Peyer's patch (tissue), 4 donors: ENCODE measurements around the gene CSPG4. TPM values are rescaled to one million over a fixed set of nuclear protein-coding genes. Genes with fewer than 3 reads are reported as not detected.
"Not testable (repeated sequence)": the region's sequence is repeated elsewhere in the genome, so short reads cannot be mapped to it uniquely, and the experiment has no call there.

Experiments used
- DNase-seq, 3 donors: peaks; one replicate each; pipeline ENCODE4 v3.0.0-alpha.2; 2017 to 2019
- H3K27ac ChIP-seq, 4 donors: fragments of 200-600 bp; sonication (generic); one replicate each; pipeline ENCODE4 v1.5.1; 2016 to 2019
- H3K27me3 ChIP-seq, 2 donors: fragments of 200-600 bp; sonication (generic); one replicate each; pipeline ENCODE4 v1.5.1; 2019
- H3K36me3 ChIP-seq, 3 donors: fragments of 200-600 bp; sonication (generic); one replicate each; pipeline ENCODE4 v1.5.1; 2016 to 2019
- H3K4me1 ChIP-seq, 4 donors: fragments of 200-600 bp; sonication (generic); one replicate each; pipeline ENCODE4 v1.5.1; 2016 to 2019
- H3K4me3 ChIP-seq, 4 donors: fragments of 200-600 bp; sonication (generic); 1 replicate in 3 of 4; 2 replicates in 1 of 4; pipeline ENCODE4 v1.5.1; 2016 to 2019; ENCODE audit warnings: mild to moderate bottlenecking in 1 of 4
- H3K9me3 ChIP-seq, 4 donors: fragments of 200-600 bp; sonication (generic); one replicate each; pipeline ENCODE4 v1.5.1; 2016 to 2019; ENCODE audit warnings: mild to moderate bottlenecking in 1 of 4
- POLR2A ChIP-seq, 2 donors: fragments of 450-650 bp; IDR thresholded peaks; one replicate each; pipeline ENCODE4 v1.5.1; 2017; ENCODE audit warnings: antibody characterized with exemption in 2 of 2, mild to moderate bottlenecking in 2 of 2, moderate library complexity in 2 of 2
- total RNA-seq, 4 donors: library from RNA; depleted of rRNA; stranded (reverse); fragments of >200 nt; gene quantifications; one replicate each; pipeline ENCODE4 v1.1.0, GENCODE V29; 2016
- TF ChIP-seq, protein P1 (sequence below), 6 experiments: fragments of 450-650 bp in 4 of 6; fragments of 200-600 bp in 2 of 6; sonication (generic) in 1 of 6; IDR thresholded peaks; one replicate each; pipeline ENCODE4 v1.5.1; 2017 to 2019; ENCODE audit warnings: antibody characterized with exemption in 6 of 6, mild to moderate bottlenecking in 3 of 6, moderate library complexity in 1 of 6

Gene CSPG4
- total RNA-seq, 4 donors from 2014 or later, result 2.8 to 15.7 (median 6.3) TPM

DNA sequence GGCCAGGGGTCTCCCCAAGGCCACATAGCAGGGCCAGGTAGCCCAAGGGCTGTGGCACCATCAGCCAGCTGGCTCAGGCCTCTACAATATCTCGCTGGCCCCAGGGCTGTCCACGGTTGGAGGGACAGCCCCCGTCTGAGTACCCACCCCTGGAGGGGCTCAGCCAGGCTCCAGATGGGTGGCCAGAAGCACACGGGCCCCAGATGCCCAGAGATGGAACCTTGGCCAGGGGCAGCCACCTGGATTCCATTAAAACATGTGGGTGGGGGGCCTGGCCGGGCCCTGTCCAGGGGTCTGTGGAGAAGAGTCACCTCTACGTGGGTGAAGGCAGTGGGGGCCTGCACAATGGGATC is 8.4 kb downstream of the CSPG4 start:
- Histone ChIP-seq H3K36me3 (no peaks in the 10 kb centered on the region), H3K4me1 (peaks cover 0 to 35% (median 2%) of the 10 kb centered on the region in 4 donors), H3K4me3 (no peak overlapping the region), H3K27ac (peak overlapping the region in 2 of 4 donors; percentile 50 to 61), H3K9me3 (no peaks in the 10 kb centered on the region), H3K27me3 (no peaks in the 10 kb centered on the region)
- DNase-seq, result no peak
- TF ChIP-seq, protein P1, sequence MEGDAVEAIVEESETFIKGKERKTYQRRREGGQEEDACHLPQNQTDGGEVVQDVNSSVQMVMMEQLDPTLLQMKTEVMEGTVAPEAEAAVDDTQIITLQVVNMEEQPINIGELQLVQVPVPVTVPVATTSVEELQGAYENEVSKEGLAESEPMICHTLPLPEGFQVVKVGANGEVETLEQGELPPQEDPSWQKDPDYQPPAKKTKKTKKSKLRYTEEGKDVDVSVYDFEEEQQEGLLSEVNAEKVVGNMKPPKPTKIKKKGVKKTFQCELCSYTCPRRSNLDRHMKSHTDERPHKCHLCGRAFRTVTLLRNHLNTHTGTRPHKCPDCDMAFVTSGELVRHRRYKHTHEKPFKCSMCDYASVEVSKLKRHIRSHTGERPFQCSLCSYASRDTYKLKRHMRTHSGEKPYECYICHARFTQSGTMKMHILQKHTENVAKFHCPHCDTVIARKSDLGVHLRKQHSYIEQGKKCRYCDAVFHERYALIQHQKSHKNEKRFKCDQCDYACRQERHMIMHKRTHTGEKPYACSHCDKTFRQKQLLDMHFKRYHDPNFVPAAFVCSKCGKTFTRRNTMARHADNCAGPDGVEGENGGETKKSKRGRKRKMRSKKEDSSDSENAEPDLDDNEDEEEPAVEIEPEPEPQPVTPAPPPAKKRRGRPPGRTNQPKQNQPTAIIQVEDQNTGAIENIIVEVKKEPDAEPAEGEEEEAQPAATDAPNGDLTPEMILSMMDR (IDR thresholded peaks at IDR 0.05), result no peak
- no peak for TF ChIP-seq POLR2A (IDR thresholded peaks at IDR 0.05)

- H3K9me3 ChIP-seq, H3K4me3 ChIP-seq, H3K36me3 ChIP-seq, DNase-seq, H3K27me3 ChIP-seq: not testable (repeated sequence)
- Histone ChIP-seq H3K4me1 (peaks cover 0 to 29% (median 2%) of the 10 kb centered on the region in 4 donors), H3K27ac (peak overlapping the region in 1 of 4 donors; percentile 61)
These were observed 9.0 kb downstream of the CSPG4 start for GRCh38 chr15:75703440-75704262.

DNA sequence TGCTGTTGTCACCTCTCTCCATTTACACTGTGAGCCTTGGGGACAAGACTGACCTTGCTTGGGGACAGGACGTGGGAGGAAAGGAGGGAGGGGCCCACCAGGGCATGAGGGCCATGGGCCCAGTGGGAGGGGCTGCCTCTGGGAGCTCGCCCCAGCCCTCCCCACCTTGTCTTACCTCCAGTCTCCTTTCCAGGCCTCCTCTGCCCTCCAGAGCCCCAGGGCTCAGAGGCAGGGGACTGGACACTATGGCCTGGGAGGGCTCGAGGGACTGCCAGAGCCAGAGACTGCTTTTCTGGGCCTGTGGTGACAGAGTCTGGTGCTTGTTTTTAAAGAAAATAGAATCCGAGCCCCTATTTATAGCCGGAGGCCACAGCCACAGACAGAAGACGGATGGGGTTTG is 10.2 kb downstream of the CSPG4 start:
- TF ChIP-seq, protein P1 (IDR thresholded peaks at IDR 0.05), result no peak
- TF ChIP-seq POLR2A (IDR thresholded peaks at IDR 0.05), result no peak
- peak overlapping the region in 2 of 4 donors; percentile 19 to 59 for H3K27ac ChIP-seq

GRCh38 chr15:75701071-75702003 is 11.3 kb downstream of the CSPG4 start:
- not testable (repeated sequence) for H3K27me3 ChIP-seq, H3K9me3 ChIP-seq, DNase-seq, H3K4me3 ChIP-seq, H3K36me3 ChIP-seq
- Histone ChIP-seq H3K4me1 (peaks cover 0 to 30% (median 2%) of the 10 kb centered on the region in 4 donors), H3K27ac (peak overlapping the region in 2 of 4 donors; percentile 19 to 80)

More for the DNA sequence above, 10.2 kb downstream of the CSPG4 start:
- DNase-seq, result no peak
- Histone ChIP-seq H3K4me1 (peaks cover 0 to 29% (median 2%) of the 10 kb centered on the region in 4 donors), H3K4me3 (no peak overlapping the region), H3K27me3 (no peaks in the 10 kb centered on the region), H3K9me3 (no peaks in the 10 kb centered on the region), H3K36me3 (no peaks in the 10 kb centered on the region)

DNA sequence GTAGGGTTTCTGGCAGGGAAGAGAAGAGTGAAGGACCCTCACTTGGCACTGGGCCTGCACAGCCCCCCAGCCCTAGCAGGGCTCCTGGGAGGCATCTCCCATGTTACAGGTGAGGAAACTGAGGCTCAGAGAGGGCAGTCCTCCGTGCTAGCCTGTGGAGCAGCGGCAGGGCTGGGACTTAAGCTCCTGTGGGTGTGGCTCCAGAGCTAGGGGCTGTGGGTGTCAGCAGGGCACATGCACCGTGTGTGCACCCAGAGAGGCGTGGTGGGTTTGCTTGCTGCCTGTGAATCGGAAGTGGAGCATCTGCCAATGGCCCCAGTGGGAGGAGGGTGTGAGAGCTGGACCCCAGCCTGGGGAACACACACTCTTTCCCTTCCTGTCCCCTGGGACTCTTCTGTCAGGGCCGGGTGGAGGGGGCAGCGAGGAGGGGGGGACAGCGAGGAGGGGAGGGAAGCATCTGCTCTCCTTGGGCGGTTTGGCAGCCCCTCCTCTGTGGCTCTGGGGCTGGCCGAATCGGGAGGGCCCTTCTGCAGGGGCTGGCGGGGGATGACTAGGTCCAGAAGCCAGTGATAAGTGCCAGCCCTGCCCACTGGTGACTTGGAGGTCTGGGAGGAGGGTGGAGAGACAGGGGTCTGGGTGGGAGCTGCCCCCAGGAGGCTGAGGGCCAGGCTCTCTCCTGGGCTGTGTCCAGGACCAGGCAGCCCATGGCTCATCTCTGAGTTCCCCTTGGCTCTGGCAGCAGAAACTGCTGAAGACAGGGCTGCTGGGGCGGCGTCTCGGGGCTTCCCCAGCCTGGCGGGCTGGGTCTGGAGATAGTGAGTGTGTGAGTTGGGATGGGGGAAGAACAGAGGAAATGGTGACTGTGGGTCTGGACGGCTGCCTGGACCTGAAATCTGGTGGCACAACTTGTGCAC is 12.4 kb downstream of the CSPG4 start:
- H3K27ac ChIP-seq, result peak overlapping the region in 3 of 4 donors; percentile 25 to 80 (median 62)
- not testable (repeated sequence) for H3K36me3 ChIP-seq, H3K27me3 ChIP-seq, H3K4me3 ChIP-seq, H3K9me3 ChIP-seq
- peaks cover 0 to 37% (median 4%) of the 10 kb centered on the region in 4 donors for H3K4me1 ChIP-seq
- DNase-seq, result peak in 1 of 3 donors; percentile 28

DNA sequence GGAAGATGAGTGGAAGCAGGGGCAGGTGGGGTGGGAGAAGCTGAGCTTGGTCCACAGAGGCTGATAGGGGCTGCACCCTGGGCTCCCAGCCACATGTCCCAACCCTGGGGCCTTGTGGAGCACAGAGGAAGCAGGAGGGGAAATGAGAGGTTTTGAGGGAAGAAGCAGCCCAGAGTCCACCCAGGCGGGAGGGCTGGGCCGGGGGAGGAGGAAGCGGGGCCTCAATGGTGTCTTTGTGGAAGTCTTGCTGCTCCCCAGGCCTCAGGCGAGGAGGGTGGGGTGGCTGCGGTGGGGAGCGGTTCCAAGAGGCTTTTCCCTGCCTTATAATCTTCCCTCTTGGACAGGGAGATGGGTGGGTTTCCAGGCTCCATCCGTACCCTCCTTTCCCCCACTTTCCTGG is 13.1 kb downstream of the CSPG4 start:
- H3K36me3 ChIP-seq, H3K27me3 ChIP-seq, DNase-seq, H3K9me3 ChIP-seq, H3K4me3 ChIP-seq: not testable (repeated sequence)
- H3K4me1 ChIP-seq, result peaks cover 0 to 37% (median 6%) of the 10 kb centered on the region in 4 donors
- H3K27ac ChIP-seq, result peak overlapping the region in 3 of 4 donors; percentile 25 to 80 (median 34)

GRCh38 chr15:75697974-75698747 is 14.5 kb downstream of the CSPG4 start:
- DNase-seq, H3K27me3 ChIP-seq, H3K36me3 ChIP-seq, H3K4me3 ChIP-seq, H3K9me3 ChIP-seq: not testable (repeated sequence)
- H3K4me1 ChIP-seq, result peaks cover 0 to 45% (median 10%) of the 10 kb centered on the region in 4 donors
- peak overlapping the region in 2 of 4 donors; percentile 34 to 80 for H3K27ac ChIP-seq
